HCT116 (cell line): Measurements from ENCODE around the gene OR10Z1. TPM values are rescaled to one million over a fixed set of nuclear protein-coding genes. Genes with fewer than 3 reads are reported as not detected.

Source experiments
- ATAC-seq: fragments of 200-7000 bp; cut with Tn5 transposase; 2 replicates; pipeline ENCODE4 v1.9.1; 2020; ENCODE audit warnings: mild to moderate bottlenecking, moderate library complexity
- BruUV-seq: library from RNA; stranded (reverse); fragments of 400-500 nt; replicated peaks from 2 replicates; lab custom pipeline; 2021; lab: Mats Ljungman, UMichigan
- CTCF ChIA-PET: fragments of 300-600 bp; sonication (Branson Sonifier 250); formaldehyde crosslinking; loops from one replicate; lab custom pipeline; 2021; ENCODE audit warnings: antibody characterized with exemption; lab: Charles Lee
- POLR2A ChIA-PET: fragments of 300-600, 350-600 bp; sonication (Branson Sonifier 250); formaldehyde crosslinking; loops from one replicate; lab custom pipeline; 2021; ENCODE audit warnings: antibody characterized with exemption; lab: Charles Lee
- RAD21 ChIA-PET, 2 experiments: fragments of 300-600 bp; sonication (Branson Sonifier 250); formaldehyde crosslinking; loops; one replicate each; lab custom pipeline; 2023; ENCODE audit warnings: low total read pairs in 2 of 2; ENCODE audit not compliant: uncharacterized antibody in 2 of 2, unreplicated experiment in 2 of 2, low non-redundant PET in 1 of 2; lab: Charles Lee
- DNase-seq: peaks from one replicate; pipeline ENCODE4 v3.0.0-alpha.2; 2010; ENCODE audit warnings: low read depth, low spot score
- H2AFZ ChIP-seq: fragments of 200-600 bp; shearing (Covaris generic), sonication (generic); 2 replicates; pipeline ENCODE4 v1.6.1; 2017; ENCODE audit warnings: low read depth, mixed run types, mixed read lengths, antibody characterized with exemption, low read length; ENCODE audit not compliant: poor library complexity, severe bottlenecking
- H3K27ac ChIP-seq: 2 replicates; pipeline ENCODE4 v1.5.1; 2012; ENCODE audit warnings: low read depth, low read length
- H3K27me3 ChIP-seq: fragments of 200-600 bp; sonication (generic); 2 replicates; pipeline ENCODE4 v1.6.1; 2016; ENCODE audit warnings: mixed run types, low read length, mixed read lengths; ENCODE audit not compliant: insufficient read depth
- H3K36me3 ChIP-seq, 2 experiments: fragments of 200-500 bp in 1 of 2; fragments of 200-600 bp in 1 of 2; sonication (Bioruptor generic) in 1 of 2; sonication (generic) in 1 of 2; 2 replicates each; pipeline versions ENCODE4 v1.5.1 to v1.6.1; 2014 to 2016; ENCODE audit warnings: low read length in 2 of 2, inconsistent platforms in 1 of 2, mixed read lengths in 1 of 2, mixed run types in 1 of 2; ENCODE audit not compliant: insufficient read depth in 2 of 2, control insufficient read depth in 1 of 2
- H3K4me1 ChIP-seq, 2 experiments: fragments of 200-600 bp in 1 of 2; sonication (generic) in 1 of 2; 2 replicates each; pipeline versions ENCODE4 v1.5.1 to v1.6.1; 2012 to 2017; ENCODE audit warnings: low read length in 2 of 2, inconsistent platforms in 1 of 2, mild to moderate bottlenecking in 1 of 2, mixed read lengths in 1 of 2, mixed run types in 1 of 2, moderate library complexity in 1 of 2; ENCODE audit not compliant: insufficient read depth in 2 of 2, control insufficient read depth in 1 of 2
- H3K4me2 ChIP-seq: fragments of 200-600 bp; sonication (generic); 2 replicates; pipeline ENCODE4 v1.6.1; 2017; ENCODE audit warnings: mixed run types, low read length, mixed read lengths
- H3K4me3 ChIP-seq, 2 experiments: fragments of 200-600 bp in 1 of 2; sonication (generic) in 1 of 2; replicated peaks in 1 of 2; 2 replicates each; pipeline ENCODE4 v1.5.1; 2011 to 2016; ENCODE audit warnings: low read length in 2 of 2, control low read depth in 1 of 2, low read depth in 1 of 2, mild to moderate bottlenecking in 1 of 2, mixed read lengths in 1 of 2, mixed run types in 1 of 2
- H3K79me2 ChIP-seq: fragments of 200-600 bp; sonication (generic); 2 replicates; pipeline ENCODE4 v1.6.1; 2017; ENCODE audit warnings: mild to moderate bottlenecking, mixed run types, low read length, moderate library complexity, mixed read lengths; ENCODE audit not compliant: insufficient read depth
- H3K9ac ChIP-seq: fragments of 200-600 bp; sonication (generic); 2 replicates; pipeline ENCODE4 v1.6.1; 2016; ENCODE audit warnings: low read length, mixed read lengths
- H3K9me2 ChIP-seq: fragments of 200-600 bp; sonication (generic), shearing (Covaris generic); 2 replicates; pipeline ENCODE4 v1.6.1; 2017; ENCODE audit warnings: mixed run types, mild to moderate bottlenecking, moderate library complexity; ENCODE audit not compliant: insufficient read depth
- H3K9me3 ChIP-seq, 2 experiments: fragments of 200-500 bp in 1 of 2; fragments of 200-600 bp in 1 of 2; sonication (Bioruptor generic) in 1 of 2; sonication (generic) in 1 of 2; 2 replicates each; pipeline ENCODE4 v1.6.1; 2014 to 2017; ENCODE audit warnings: low read length in 2 of 2, mixed read lengths in 2 of 2, inconsistent platforms in 1 of 2, low read depth in 1 of 2, mild to moderate bottlenecking in 1 of 2, mixed run types in 1 of 2, moderate library complexity in 1 of 2; ENCODE audit not compliant: control insufficient read depth in 1 of 2, insufficient read depth in 1 of 2
- H4K20me1 ChIP-seq: fragments of 200-600 bp; sonication (generic), shearing (Covaris generic); 2 replicates; pipeline ENCODE4 v1.6.1; 2017; ENCODE audit warnings: mixed run types, mild to moderate bottlenecking, moderate library complexity; ENCODE audit not compliant: insufficient read depth
- CBX3 ChIP-seq: IDR thresholded peaks from 2 replicates; pipeline ENCODE4 v1.6.1; 2012; ENCODE audit warnings: low read depth
- CEBPB ChIP-seq: IDR thresholded peaks from 2 replicates; pipeline ENCODE4 v1.6.1; 2012; ENCODE audit warnings: low read depth
- EGR1 ChIP-seq: IDR thresholded peaks from 2 replicates; pipeline ENCODE4 v1.6.1; 2012; ENCODE audit warnings: low read depth
- ELF1 ChIP-seq: IDR thresholded peaks from 2 replicates; pipeline ENCODE4 v1.6.1; 2012; ENCODE audit warnings: low read depth, borderline replicate concordance
- EZH2 ChIP-seq: fragments of 200-600 bp; sonication (generic); IDR thresholded peaks from 2 replicates; pipeline ENCODE4 v1.6.1; 2017; ENCODE audit warnings: antibody characterized with exemption, mixed run types
- EZH2phosphoT487 ChIP-seq: fragments of 200-600 bp; IDR thresholded peaks from 2 replicates; pipeline ENCODE4 v1.6.1; 2018; ENCODE audit warnings: antibody characterized with exemption, borderline replicate concordance
- FOSL1 ChIP-seq: IDR thresholded peaks from 2 replicates; pipeline ENCODE4 v1.6.1; 2012; ENCODE audit warnings: low read depth
- JUND ChIP-seq: IDR thresholded peaks from 2 replicates; pipeline ENCODE4 v1.6.1; 2012
- POLR2AphosphoS5 ChIP-seq: IDR thresholded peaks from 2 replicates; pipeline ENCODE4 v1.6.1; 2011; ENCODE audit warnings: mild to moderate bottlenecking, low read depth, low read length, moderate library complexity
- REST ChIP-seq: IDR thresholded peaks from 2 replicates; pipeline ENCODE4 v1.6.1; 2012; ENCODE audit warnings: low read depth
- SIN3A ChIP-seq: IDR thresholded peaks from 2 replicates; pipeline ENCODE4 v1.6.1; 2012; ENCODE audit warnings: low read depth
- SP1 ChIP-seq: IDR thresholded peaks from 2 replicates; pipeline ENCODE4 v1.6.1; 2012; ENCODE audit warnings: low read depth
- SRF ChIP-seq: IDR thresholded peaks from 2 replicates; pipeline ENCODE4 v1.6.1; 2012; ENCODE audit warnings: low read depth
- TCF7L2 ChIP-seq: IDR thresholded peaks from 2 replicates; pipeline ENCODE4 v1.7.0; 2011; ENCODE audit warnings: borderline replicate concordance, inconsistent platforms; ENCODE audit not compliant: insufficient read depth, insufficient read length; ENCODE audit errors: extremely low read depth
- YY1 ChIP-seq: IDR thresholded peaks from 2 replicates; pipeline ENCODE4 v1.6.1; 2011; ENCODE audit warnings: low read length, low read depth, moderate library complexity, mild to moderate bottlenecking; ENCODE audit not compliant: insufficient replicate concordance; ENCODE audit errors: extremely low read depth
- ZFX ChIP-seq: fragments of 450-650 bp; IDR thresholded peaks from 2 replicates; pipeline ENCODE4 v1.6.1; 2017
- ZNF274 ChIP-seq: fragments of 200-500 bp; sonication (Bioruptor generic); IDR thresholded peaks from 2 replicates; pipeline ENCODE4 v1.6.1; 2014; ENCODE audit warnings: mild to moderate bottlenecking, low read depth, low read length, inconsistent platforms
- intact Hi-C: fragments of 100-400 bp; cut with micrococcal nuclease; formaldehyde crosslinking; loops from 2 replicates; pipeline ENCODE4 v1.10.0; 2022
- total RNA-seq: library from RNA; stranded (reverse); gene quantifications from one replicate; pipeline ENCODE4 v1.2.1, GENCODE V29; 2021; ENCODE audit not compliant: unreplicated experiment
- TF ChIP-seq, protein P1 (sequence below): IDR thresholded peaks from 2 replicates; pipeline ENCODE4 v1.6.1; 2011; ENCODE audit warnings: mild to moderate bottlenecking, low read length, moderate library complexity; ENCODE audit not compliant: insufficient replicate concordance; ENCODE audit errors: extremely low read depth

OR10Z1 gene
- total RNA-seq, 1 experiment from 2014 or later: not detected

DNA sequence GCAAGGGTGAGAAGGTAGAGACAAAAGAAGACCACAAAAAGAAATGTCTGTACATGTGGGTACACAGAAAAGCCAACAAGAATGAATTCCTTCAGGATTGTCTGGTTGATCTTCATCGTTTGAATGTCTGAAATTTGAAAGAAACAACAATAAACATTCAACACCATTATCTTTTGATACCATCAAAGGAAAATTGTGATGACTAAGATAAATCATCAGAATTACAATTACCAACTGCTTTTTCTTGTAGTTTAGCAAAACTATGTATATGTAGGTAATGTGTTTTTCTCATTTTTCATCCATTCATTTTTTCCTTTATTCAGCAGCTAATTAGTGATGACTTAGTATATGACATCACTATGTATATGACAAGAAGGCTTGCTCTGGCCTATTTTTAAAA lies 25.3 kb upstream of the OR10Z1 start, which contains the start of gene OR10X1:
Gene OR10X1 (minus strand): TSS at position 167 of the 400 bp plus-strand sequence. CDS start 0 bp downstream, at position 167.
- no peaks in the 10 kb centered on the region for H3K4me1 ChIP-seq
- RAD21 ChIA-PET: no interaction called here
- DNase-seq (no peak), ATAC-seq (no peak)
- H3K79me2 ChIP-seq: no peaks in the 10 kb centered on the region
- BruUV-seq: no TSS peak
- H2AFZ ChIP-seq: no peak within 1 kb of the TSS
- CTCF ChIA-PET: no interaction called here
- no peak within 1 kb of the TSS for H3K27ac ChIP-seq
- H3K9me2 ChIP-seq: no peaks in the 10 kb centered on the region
- no peak within 1 kb of the TSS for H3K4me2 ChIP-seq
- no peak within 1 kb of the TSS for H3K9ac ChIP-seq
- no peaks in the 10 kb centered on the region for H3K9me3 ChIP-seq
- no peaks in the 10 kb centered on the region for H3K36me3 ChIP-seq
- intact Hi-C loops: no loop called here
- TF ChIP-seq ELF1 (no peak), SIN3A (no peak), FOSL1 (no peak), ZNF274 (no peak), POLR2AphosphoS5 (no peak), EZH2phosphoT487 (no peak), SP1 (no peak), CEBPB (no peak), ZFX (no peak), SRF (no peak), EZH2 (no peak), CBX3 (no peak), YY1 (no peak), EGR1 (no peak), TCF7L2 (no peak), REST (no peak), JUND (no peak)
- TF ChIP-seq, protein P1, sequence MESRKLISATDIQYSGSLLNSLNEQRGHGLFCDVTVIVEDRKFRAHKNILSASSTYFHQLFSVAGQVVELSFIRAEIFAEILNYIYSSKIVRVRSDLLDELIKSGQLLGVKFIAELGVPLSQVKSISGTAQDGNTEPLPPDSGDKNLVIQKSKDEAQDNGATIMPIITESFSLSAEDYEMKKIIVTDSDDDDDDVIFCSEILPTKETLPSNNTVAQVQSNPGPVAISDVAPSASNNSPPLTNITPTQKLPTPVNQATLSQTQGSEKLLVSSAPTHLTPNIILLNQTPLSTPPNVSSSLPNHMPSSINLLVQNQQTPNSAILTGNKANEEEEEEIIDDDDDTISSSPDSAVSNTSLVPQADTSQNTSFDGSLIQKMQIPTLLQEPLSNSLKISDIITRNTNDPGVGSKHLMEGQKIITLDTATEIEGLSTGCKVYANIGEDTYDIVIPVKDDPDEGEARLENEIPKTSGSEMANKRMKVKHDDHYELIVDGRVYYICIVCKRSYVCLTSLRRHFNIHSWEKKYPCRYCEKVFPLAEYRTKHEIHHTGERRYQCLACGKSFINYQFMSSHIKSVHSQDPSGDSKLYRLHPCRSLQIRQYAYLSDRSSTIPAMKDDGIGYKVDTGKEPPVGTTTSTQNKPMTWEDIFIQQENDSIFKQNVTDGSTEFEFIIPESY: no peak
- no peaks in the 10 kb centered on the region for H4K20me1 ChIP-seq
- no peaks in the 10 kb centered on the region for H3K27me3 ChIP-seq
- no peak within 1 kb of the TSS for H3K4me3 ChIP-seq
- POLR2A ChIA-PET: no interaction called here
